Thoracic aorta (tissue), 2 donors: Measurements from ENCODE around the gene SMARCD2. TPM values are rescaled to one million over a fixed set of nuclear protein-coding genes. Genes with fewer than 3 reads are reported as not detected.

Experiments used
- ATAC-seq: fragments of 150-250 bp; one replicate; pipeline ENCODE4 v1.8.0; 2017; ENCODE audit warnings: low read depth; ENCODE audit not compliant: insufficient number of reproducible peaks, low FRiP score
- DNase-seq: peaks from one replicate; pipeline ENCODE4 v3.0.0-alpha.2; 2020; ENCODE audit warnings: low spot score
- H3K27ac ChIP-seq, 2 donors: fragments of 200-600 bp; sonication (generic); 1 replicate in 1 of 2; 2 replicates in 1 of 2; pipeline ENCODE4 v1.5.1; 2016; ENCODE audit warnings: mild to moderate bottlenecking in 2 of 2, moderate library complexity in 2 of 2
- H3K27me3 ChIP-seq: fragments of 200-600 bp; sonication (generic); replicated peaks from 2 replicates; pipeline ENCODE4 v1.6.0; 2016; ENCODE audit warnings: mild to moderate bottlenecking; ENCODE audit not compliant: insufficient read depth
- H3K36me3 ChIP-seq: fragments of 200-600 bp; sonication (generic); one replicate; pipeline ENCODE4 v1.5.1; 2016
- H3K4me1 ChIP-seq, 2 donors: fragments of 200-600 bp; sonication (generic); 1 replicate in 1 of 2; 2 replicates in 1 of 2; pipeline versions ENCODE4 v1.5.1 to v1.6.0; 2016; ENCODE audit warnings: low read depth in 2 of 2, mild to moderate bottlenecking in 1 of 2; ENCODE audit not compliant: control insufficient read depth in 1 of 2
- H3K4me3 ChIP-seq: fragments of 200-600 bp; sonication (generic); 2 replicates; pipeline ENCODE4 v1.5.1; 2016; ENCODE audit warnings: mild to moderate bottlenecking
- H3K9me3 ChIP-seq: fragments of 200-600 bp; sonication (generic); 2 replicates; pipeline ENCODE4 v1.5.1; 2016
- total RNA-seq, 2 donors: library from RNA; depleted of rRNA; stranded (reverse); fragments of >200 nt; gene quantifications; one replicate each; pipeline versions ENCODE4 v1.1.0 to v1.2.3, GENCODE V29; 2016
- TF ChIP-seq, protein P1 (sequence below): fragments of 200-600 bp; sonication (generic); IDR thresholded peaks from one replicate; pipeline ENCODE4 v1.5.1; 2019; ENCODE audit warnings: antibody characterized with exemption

The SMARCD2 gene
- total RNA-seq, 2 donors from 2014 or later: 81.8 to 136 TPM

DNA sequence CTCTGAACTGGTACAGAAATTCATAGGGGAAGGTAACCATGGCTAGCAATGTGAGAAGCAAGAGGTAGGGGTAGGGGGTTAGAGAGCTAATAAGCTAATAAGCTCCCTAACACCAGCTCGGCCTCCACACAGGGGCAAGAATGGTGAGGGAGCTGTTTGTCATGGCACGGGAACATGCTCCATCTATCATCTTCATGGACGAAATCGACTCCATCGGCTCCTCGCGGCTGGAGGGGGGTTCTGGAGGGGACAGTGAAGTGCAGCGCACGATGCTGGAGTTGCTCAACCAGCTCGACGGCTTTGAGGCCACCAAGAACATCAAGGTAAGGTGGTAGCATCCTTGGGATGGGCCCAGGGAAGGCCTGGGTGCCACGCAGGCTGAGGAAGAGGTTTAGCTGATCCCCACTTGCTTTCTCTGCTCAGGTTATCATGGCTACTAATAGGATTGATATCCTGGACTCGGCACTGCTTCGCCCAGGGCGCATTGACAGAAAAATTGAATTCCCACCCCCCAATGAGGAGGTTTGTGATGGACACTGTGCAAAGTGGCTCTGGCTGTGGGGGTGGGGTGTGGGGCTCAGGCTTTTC is 11.5 kb downstream of the SMARCD2 start:
- TF ChIP-seq, protein P1, sequence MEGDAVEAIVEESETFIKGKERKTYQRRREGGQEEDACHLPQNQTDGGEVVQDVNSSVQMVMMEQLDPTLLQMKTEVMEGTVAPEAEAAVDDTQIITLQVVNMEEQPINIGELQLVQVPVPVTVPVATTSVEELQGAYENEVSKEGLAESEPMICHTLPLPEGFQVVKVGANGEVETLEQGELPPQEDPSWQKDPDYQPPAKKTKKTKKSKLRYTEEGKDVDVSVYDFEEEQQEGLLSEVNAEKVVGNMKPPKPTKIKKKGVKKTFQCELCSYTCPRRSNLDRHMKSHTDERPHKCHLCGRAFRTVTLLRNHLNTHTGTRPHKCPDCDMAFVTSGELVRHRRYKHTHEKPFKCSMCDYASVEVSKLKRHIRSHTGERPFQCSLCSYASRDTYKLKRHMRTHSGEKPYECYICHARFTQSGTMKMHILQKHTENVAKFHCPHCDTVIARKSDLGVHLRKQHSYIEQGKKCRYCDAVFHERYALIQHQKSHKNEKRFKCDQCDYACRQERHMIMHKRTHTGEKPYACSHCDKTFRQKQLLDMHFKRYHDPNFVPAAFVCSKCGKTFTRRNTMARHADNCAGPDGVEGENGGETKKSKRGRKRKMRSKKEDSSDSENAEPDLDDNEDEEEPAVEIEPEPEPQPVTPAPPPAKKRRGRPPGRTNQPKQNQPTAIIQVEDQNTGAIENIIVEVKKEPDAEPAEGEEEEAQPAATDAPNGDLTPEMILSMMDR: no peak
- Histone ChIP-seq H3K4me1 (peaks cover 7 to 38% of the 10 kb centered on the region in 2 donors), H3K36me3 (peaks cover 67% of the 10 kb centered on the region), H3K27ac (no peak overlapping the region), H3K4me3 (no peak overlapping the region), H3K9me3 (no peaks in the 10 kb centered on the region), H3K27me3 (no peaks in the 10 kb centered on the region)
- ATAC-seq (no peak), DNase-seq (no peak)

DNA sequence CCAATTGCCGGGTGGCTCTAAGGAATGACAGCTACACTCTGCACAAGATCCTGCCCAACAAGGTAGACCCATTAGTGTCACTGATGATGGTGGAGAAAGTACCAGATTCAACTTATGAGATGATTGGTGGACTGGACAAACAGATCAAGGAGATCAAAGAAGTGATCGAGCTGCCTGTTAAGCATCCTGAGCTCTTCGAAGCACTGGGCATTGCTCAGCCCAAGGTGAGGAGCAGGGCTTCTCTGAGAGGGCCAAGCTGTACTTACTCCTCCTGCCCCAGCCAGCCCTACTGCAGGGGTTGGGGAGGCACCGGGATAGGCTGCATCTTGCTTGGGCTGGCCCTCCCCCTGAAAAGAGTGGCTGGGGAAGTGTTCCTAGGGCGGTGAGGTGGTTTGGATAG is 12.2 kb downstream of the SMARCD2 start:
- no peak for DNase-seq
- Histone ChIP-seq H3K36me3 (peaks cover 65% of the 10 kb centered on the region), H3K9me3 (no peaks in the 10 kb centered on the region), H3K27me3 (no peaks in the 10 kb centered on the region), H3K4me1 (peaks cover 12 to 40% of the 10 kb centered on the region in 2 donors), H3K27ac (no peak overlapping the region), H3K4me3 (no peak overlapping the region)
- TF ChIP-seq, protein P1: no peak
- no peak for ATAC-seq

DNA sequence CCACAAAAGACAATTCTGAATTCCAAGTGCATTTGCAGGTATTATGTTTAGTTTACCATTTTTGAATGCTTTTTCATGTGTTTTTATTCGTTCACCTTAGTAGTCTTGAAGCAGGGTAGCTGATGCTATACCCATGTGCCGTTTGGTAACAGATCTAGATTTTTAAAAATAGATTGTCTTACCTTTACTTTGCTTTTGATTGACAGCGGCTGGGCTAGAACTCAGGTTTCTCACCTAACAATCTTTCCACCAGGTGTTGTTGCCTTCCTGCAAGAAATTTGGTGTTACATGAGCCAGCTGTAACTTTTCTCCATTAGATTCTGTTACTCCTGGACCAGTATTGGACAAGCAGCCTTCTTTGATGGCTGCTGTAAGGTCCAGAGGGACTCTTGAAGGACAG is 13.5 kb downstream of the SMARCD2 start:
- Histone ChIP-seq H3K9me3 (no peaks in the 10 kb centered on the region), H3K27ac (no peak overlapping the region), H3K4me3 (peak overlapping the region; percentile 88), H3K36me3 (peaks cover 65% of the 10 kb centered on the region), H3K27me3 (no peaks in the 10 kb centered on the region), H3K4me1 (peaks cover 12 to 31% of the 10 kb centered on the region in 2 donors)
- ATAC-seq: no peak
- TF ChIP-seq, protein P1: no peak
- DNase-seq: no peak

DNA sequence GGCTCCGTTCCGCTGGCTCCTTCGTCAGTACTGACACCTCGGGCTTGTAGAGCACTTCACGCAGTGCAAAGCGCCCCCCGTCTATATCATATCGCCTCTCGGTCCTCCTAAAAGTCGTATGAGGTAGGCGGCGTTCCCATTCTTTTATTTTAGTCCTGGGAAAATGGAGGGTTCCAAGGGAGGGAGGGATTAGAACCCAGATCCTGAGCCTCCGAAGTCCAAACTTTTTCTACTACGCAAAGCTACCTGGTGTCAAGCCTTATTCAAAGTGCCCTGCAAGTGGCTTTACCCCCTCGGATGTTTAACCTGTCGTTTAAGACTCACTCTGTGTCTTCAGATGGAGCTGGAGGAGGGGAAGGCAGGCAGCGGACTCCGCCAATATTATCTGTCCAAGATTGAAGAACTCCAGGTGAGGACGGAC is 14.7 kb downstream of the SMARCD2 start:
- peaks cover 65% of the 10 kb centered on the region for H3K36me3 ChIP-seq

DNA sequence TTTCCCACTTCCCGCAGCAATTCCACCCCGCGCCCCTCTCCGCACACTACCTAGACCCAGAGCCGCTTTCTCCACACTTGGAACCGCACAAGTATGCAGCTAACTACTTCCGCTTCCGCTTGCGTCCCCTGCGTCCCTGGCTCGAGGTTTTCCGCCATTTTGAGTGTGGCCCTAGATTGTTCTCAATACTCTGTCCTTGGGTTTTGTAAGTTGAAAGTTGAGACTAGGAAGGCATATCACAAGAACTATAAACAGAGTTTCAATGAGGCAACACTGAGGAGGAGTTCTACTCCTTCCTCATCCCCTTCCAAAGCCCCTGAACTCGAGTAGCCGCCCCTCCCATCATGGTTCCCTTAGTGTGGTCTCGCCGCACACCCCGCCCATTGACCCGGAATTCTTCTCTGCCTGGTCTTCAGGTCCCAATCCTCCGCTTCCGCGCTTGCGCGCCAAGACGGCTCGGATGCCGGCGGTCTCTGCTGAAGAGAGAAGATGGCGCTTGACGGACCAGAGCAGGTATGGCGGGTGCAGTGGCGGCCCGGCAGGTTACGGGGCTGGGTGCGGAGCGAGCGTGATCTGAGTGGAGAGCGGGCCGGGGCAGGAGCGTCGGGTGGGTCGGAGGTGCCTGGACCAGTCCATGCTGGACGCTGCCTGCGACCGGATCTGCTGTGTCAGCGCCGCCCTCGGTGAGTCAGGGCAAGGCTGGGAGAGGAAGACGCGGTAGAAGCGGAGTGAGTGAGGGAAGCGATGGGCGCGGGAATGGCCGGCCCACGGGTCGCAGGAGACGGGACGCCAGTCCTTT is 15.3 kb downstream of the SMARCD2 start, which contains the start of the genes FTSJ3 and PSMC5:
Gene FTSJ3 (minus strand): TSS at position 662 of the 799 bp plus-strand sequence. CDS start 761 bp downstream, outside the sequence.
Gene PSMC5 (plus strand): TSS at position 430 of the 799 bp plus-strand sequence. CDS start 60 bp downstream, at position 490.
- ATAC-seq (peak; percentile 87), DNase-seq (peak; percentile 89)
- peaks cover 64% of the 10 kb centered on the region for H3K36me3 ChIP-seq
- no peaks in the 10 kb centered on the region for H3K9me3 ChIP-seq
- TF ChIP-seq, protein P1: peak; percentile 53
- peaks cover 12 to 31% of the 10 kb centered on the region in 2 donors for H3K4me1 ChIP-seq
- H3K27ac ChIP-seq: peak within 1 kb of the TSS; percentile 76 to 87
- peak within 1 kb of the TSS; percentile 88 for H3K4me3 ChIP-seq
- H3K27me3 ChIP-seq: no peaks in the 10 kb centered on the region

More for the DNA sequence above, 14.7 kb downstream of the SMARCD2 start:
- H3K27ac ChIP-seq: peak overlapping the region; percentile 76 to 87
- ATAC-seq: no peak
- TF ChIP-seq, protein P1: no peak
- H3K9me3 ChIP-seq: no peaks in the 10 kb centered on the region
- H3K4me1 ChIP-seq: peaks cover 12 to 31% of the 10 kb centered on the region in 2 donors
- no peak for DNase-seq
- no peaks in the 10 kb centered on the region for H3K27me3 ChIP-seq
- peak overlapping the region; percentile 88 for H3K4me3 ChIP-seq
